Adrenal gland (tissue), 12 donors: Measurements from ENCODE around the gene SNX9. TPM values are rescaled to one million over a fixed set of nuclear protein-coding genes. Genes with fewer than 3 reads are reported as not detected.

Experiments used
- DNase-seq, 7 donors: peaks; one replicate each; pipeline ENCODE4 v3.0.0-alpha.2; 2019 to 2020
- H3K27ac ChIP-seq, 5 donors: fragments of 200-600 bp; sonication (generic) in 4 of 5; 1 replicate in 3 of 5; 2 replicates in 2 of 5; pipeline versions ENCODE4 v1.5.1 to v1.8.0; 2016 to 2020; ENCODE audit warnings: mild to moderate bottlenecking in 1 of 5
- H3K27me3 ChIP-seq: fragments of 200-600 bp; 2 replicates; pipeline ENCODE4 v1.8.0; 2021
- H3K36me3 ChIP-seq, 2 donors: fragments of 200-600 bp; replicated peaks in 1 of 2; 1 replicate in 1 of 2; 2 replicates in 1 of 2; pipeline versions ENCODE4 v1.5.1 to v1.8.0; 2018 to 2022
- H3K4me1 ChIP-seq, 2 donors: fragments of 200-600 bp; replicated peaks in 1 of 2; 1 replicate in 1 of 2; 2 replicates in 1 of 2; pipeline versions ENCODE4 v1.5.1 to v1.8.0; 2018 to 2021
- H3K4me3 ChIP-seq, 4 donors: fragments of 200-600 bp; sonication (generic) in 3 of 4; one replicate each; pipeline ENCODE4 v1.5.1; 2016 to 2018
- H3K9me3 ChIP-seq, 3 donors: fragments of 200-600 bp; sonication (generic) in 1 of 3; replicated peaks in 1 of 3; 1 replicate in 2 of 3; 2 replicates in 1 of 3; pipeline versions ENCODE4 v1.5.1 to v1.8.0; 2016 to 2021
- POLR2A ChIP-seq, 2 donors: fragments of 450-650 bp; IDR thresholded peaks; one replicate each; pipeline ENCODE4 v1.6.1; 2017; ENCODE audit warnings: antibody characterized with exemption in 2 of 2, mild to moderate bottlenecking in 2 of 2, moderate library complexity in 1 of 2
- WGBS, 4 donors: extraction: QIAGEN DNeasy Blood & Tissue Kit in 2 of 4; methylation state at CpG; one replicate each; pipeline versions ENCODE4 v1.1.5 to v1.1.7; 2013 to 2017; 5-methylcytosine and 5-hydroxymethylcytosine counted together
- intact Hi-C, 2 donors: fragments of 100-400 bp; cut with DNase I; formaldehyde crosslinking; loops; one replicate each; pipeline versions ENCODE4 v1.14.1 to v1.15.0; 2022 to 2023
- polyA plus RNA-seq, 3 donors: library from polyadenylated mRNA; stranded (reverse); fragments of 200-250 nt in 2 of 3; fragments of 350-450 nt in 1 of 3; fragmentation: Illumina TruSeq in 1 of 3; extraction: RNeasy Lipid Tissue Mini Kit (QIAGEN cat#74804) in 1 of 3; gene quantifications; one replicate each; pipeline ENCODE4 v1.2.3, GENCODE V29; 2013 to 2014
- total RNA-seq, 9 donors: library from RNA; depleted of rRNA in 4 of 9; stranded (reverse); fragments of >200 nt in 4 of 9; fragments of 120-200 nt in 1 of 9; fragmentation: NEBNext Ultra II Directional in 1 of 9; extraction: Animal tissue kit (Norgen Biotek cat#: 25700) in 1 of 9; gene quantifications; one replicate each; pipeline versions ENCODE4 v1.1.0 to v1.2.4, GENCODE V29; 2013 to 2023
- TF ChIP-seq, protein P1 (sequence below), 6 experiments: fragments of 450-650 bp in 4 of 6; fragments of 200-600 bp in 2 of 6; sonication (generic) in 1 of 6; IDR thresholded peaks; 1 replicate in 5 of 6; 2 replicates in 1 of 6; pipeline versions ENCODE4 v1.5.1 to v1.8.0; 2016 to 2021; ENCODE audit warnings: antibody characterized with exemption in 6 of 6, mild to moderate bottlenecking in 2 of 6, moderate library complexity in 1 of 6
- donor health status: healthy with polysubstance abuse.
- donor health status: Bipolar disorder and iron deficiency.
- donor health status: DM: yes; HTN: yes; CAD: no.
- donor health status: DM: no; HTN: no; CAD: no.
- donor health status: DM: no; HTN: no; CAD: no.
- donor health status: DM: yes; HTN: yes; CAD: no.

The SNX9 gene
- total and polyA plus RNA-seq, 12 donors: 27.7 to 59.6 (median 50.4) TPM

DNA sequence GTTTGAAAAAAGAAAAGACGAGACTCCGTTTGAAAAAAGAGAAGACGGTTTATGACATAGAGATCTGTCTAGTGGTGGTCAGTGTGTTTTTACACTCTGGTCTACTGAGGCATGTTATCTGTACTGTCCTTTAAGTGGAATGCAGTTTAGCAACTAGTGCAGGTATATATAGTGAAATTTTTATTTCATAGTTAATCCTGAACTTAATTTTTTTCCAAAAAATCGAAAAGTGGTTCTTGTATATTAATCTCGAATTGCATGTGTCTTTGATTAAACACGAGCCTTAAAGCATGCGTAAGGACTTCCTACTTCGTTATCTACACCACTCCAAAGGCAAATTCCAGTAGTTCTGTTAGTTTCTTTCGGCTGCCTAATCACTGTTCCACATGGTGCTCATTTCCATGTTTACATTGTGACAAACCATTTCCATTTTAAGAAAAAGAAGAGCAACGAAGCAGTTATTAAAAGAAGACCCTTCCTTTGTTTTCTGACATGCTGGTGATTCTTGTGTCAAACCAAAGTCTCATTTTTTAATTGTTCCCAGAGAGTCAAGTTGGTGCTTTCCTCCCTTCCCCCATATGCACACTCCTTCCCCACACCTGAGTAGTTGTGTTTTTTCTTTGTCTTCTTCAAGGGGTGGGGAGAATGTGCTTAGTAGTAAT, 2.3 kb downstream of the SNX9 start:
- 68 to 84% (median 74%) methylated on average over 10 of the region's 10 CpGs for WGBS, 4 donors
- DNase-seq: peak in 1 of 7 donors; percentile 3
- Histone ChIP-seq H3K9me3 (no peaks in the 10 kb centered on the region), H3K36me3 (no peaks in the 10 kb centered on the region), H3K4me1 (peaks cover 0 to 17% of the 10 kb centered on the region in 2 donors), H3K27me3 (no peaks in the 10 kb centered on the region), H3K27ac (peak overlapping the region in 1 of 5 donors; percentile 100), H3K4me3 (no peak overlapping the region)
- intact Hi-C loops: loop anchor here in 1 of 2 donors (10.0 kb wide), 1 partner anchor 49 kb away; no protein-coding TSS in a partner anchor
- TF ChIP-seq, protein P1, sequence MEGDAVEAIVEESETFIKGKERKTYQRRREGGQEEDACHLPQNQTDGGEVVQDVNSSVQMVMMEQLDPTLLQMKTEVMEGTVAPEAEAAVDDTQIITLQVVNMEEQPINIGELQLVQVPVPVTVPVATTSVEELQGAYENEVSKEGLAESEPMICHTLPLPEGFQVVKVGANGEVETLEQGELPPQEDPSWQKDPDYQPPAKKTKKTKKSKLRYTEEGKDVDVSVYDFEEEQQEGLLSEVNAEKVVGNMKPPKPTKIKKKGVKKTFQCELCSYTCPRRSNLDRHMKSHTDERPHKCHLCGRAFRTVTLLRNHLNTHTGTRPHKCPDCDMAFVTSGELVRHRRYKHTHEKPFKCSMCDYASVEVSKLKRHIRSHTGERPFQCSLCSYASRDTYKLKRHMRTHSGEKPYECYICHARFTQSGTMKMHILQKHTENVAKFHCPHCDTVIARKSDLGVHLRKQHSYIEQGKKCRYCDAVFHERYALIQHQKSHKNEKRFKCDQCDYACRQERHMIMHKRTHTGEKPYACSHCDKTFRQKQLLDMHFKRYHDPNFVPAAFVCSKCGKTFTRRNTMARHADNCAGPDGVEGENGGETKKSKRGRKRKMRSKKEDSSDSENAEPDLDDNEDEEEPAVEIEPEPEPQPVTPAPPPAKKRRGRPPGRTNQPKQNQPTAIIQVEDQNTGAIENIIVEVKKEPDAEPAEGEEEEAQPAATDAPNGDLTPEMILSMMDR (IDR thresholded peaks at IDR 0.05): no peak
- no peak for TF ChIP-seq POLR2A (IDR thresholded peaks at IDR 0.05)

DNA sequence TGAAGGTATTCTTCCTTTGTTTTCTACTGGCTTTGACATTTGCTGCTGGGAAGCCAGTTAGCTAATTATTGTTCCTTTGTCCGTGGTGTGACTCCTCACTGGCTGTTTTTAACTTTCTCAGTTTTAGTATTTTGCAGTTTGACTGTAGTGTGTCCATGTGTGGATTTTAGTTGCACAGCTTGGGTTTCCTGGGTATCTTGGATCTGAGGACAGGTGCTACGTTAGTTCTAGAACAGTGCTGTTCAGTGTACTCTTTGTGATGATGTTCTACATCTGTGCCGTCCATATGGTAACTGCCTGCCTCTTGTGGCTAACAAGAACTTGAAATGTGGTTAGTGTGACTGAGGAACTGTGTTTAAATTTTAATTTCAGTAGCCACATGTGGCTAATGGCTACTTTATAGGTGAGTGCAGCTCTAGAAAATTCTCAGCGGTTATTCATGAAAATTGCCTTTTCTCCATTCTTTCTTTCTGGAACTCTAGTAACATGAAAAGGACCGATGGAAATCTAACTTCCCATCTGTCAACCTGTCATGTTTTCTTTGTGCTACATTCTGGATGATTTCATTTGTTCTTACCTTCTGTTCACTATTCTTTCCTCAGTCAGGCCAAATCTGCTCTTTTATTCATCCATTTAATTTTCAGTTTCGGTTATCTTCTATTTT, 7.4 kb downstream of the SNX9 start:
- intact Hi-C loops: no loop called here
- Histone ChIP-seq H3K4me1 (peaks cover 17 to 34% of the 10 kb centered on the region in 2 donors), H3K27ac (no peak overlapping the region), H3K27me3 (no peaks in the 10 kb centered on the region), H3K4me3 (no peak overlapping the region), H3K36me3 (no peaks in the 10 kb centered on the region), H3K9me3 (no peaks in the 10 kb centered on the region)
- DNase-seq: no peak
- WGBS, 4 donors: 63 to 78% (median 69%) methylated on average over 6 of the region's 6 CpGs
- TF ChIP-seq POLR2A (IDR thresholded peaks at IDR 0.05): no peak
- TF ChIP-seq, protein P1 (IDR thresholded peaks at IDR 0.05): no peak

DNA sequence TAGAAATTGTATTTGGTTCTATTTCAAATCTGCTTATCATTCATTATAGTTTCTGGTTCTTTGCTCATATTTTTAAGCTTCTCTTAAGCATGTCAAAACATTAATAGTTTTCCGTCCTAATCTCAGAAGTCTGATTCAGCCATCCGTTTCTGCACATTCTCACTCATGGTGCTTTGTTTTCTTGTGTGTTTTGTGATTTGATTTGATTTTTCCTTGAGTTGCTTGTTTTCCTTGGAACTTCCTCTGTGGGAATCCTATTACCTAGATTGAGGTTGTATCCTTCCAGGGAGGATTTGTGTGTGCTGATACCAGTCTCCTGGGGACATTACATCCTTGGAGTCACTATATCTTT, 7.9 kb downstream of the SNX9 start:
- Histone ChIP-seq H3K27ac (no peak overlapping the region), H3K27me3 (no peaks in the 10 kb centered on the region), H3K4me3 (no peak overlapping the region), H3K9me3 (no peaks in the 10 kb centered on the region), H3K4me1 (peaks cover 17 to 34% of the 10 kb centered on the region in 2 donors), H3K36me3 (no peaks in the 10 kb centered on the region)
- no peak for DNase-seq
- 40 to 63% (median 48%) methylated on average over 2 of the region's 2 CpGs for WGBS, 4 donors
- intact Hi-C loops: no loop called here
- TF ChIP-seq, protein P1 (IDR thresholded peaks at IDR 0.05): no peak
- TF ChIP-seq POLR2A (IDR thresholded peaks at IDR 0.05): no peak

DNA sequence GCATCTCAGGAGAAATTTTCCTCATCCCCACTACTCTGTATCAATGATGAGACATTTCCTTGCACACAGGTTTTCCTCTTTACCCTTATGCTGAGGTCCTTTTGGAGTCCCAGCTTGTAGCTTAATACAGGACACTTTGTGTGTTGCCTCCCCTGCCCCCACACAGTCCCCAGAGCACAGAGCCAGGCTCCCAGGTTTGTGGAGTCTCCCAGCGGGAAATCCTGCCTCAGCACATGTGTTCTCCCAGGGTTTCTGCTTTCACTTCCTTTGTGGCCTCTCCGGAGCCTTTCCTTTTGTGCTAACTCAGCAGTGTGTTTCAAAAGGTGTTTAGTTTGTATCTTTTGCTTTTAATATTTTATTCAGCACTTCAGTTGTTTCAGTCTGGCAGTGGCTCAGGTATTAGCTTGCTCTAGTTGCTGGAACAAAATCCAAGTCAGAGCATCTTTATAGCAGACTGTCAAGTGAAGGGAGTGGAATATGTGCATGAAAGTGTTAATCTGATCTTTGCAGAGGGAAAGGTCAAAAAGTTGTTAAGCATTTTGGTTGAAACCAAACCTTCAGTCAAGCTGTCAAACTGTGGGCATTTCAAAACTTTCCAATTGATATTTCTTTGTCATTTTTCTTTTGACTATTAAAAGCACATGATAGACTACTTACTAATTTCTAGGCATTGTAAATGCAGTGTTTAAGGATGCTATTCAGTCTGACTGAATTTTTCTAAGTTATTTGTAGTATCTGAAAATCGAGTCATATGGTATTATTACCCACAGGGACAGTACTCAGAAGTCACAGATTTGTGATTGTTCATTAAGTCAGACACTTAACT, 8.6 kb downstream of the SNX9 start:
- Histone ChIP-seq H3K27ac (no peak overlapping the region), H3K36me3 (no peaks in the 10 kb centered on the region), H3K27me3 (no peaks in the 10 kb centered on the region), H3K4me1 (peaks cover 17 to 34% of the 10 kb centered on the region in 2 donors), H3K9me3 (no peaks in the 10 kb centered on the region), H3K4me3 (no peak overlapping the region)
- WGBS, 4 donors: 61 to 66% (median 63%) methylated on average over 3 of the region's 3 CpGs
- peak in 1 of 7 donors; percentile 16 for DNase-seq
- TF ChIP-seq POLR2A (IDR thresholded peaks at IDR 0.05): no peak
- TF ChIP-seq, protein P1 (IDR thresholded peaks at IDR 0.05): no peak
- intact Hi-C loops: no loop called here
